Peyer's patch (tissue), 4 donors: ENCODE results near the gene MRPL37. TPM values are rescaled to one million over a fixed set of nuclear protein-coding genes. Genes with fewer than 3 reads are reported as not detected.

Source experiments
- DNase-seq, 3 donors: peaks; one replicate each; pipeline ENCODE4 v3.0.0-alpha.2; 2017 to 2019
- H3K27ac ChIP-seq, 4 donors: fragments of 200-600 bp; sonication (generic); one replicate each; pipeline ENCODE4 v1.5.1; 2016 to 2019
- H3K27me3 ChIP-seq, 2 donors: fragments of 200-600 bp; sonication (generic); one replicate each; pipeline ENCODE4 v1.5.1; 2019
- H3K36me3 ChIP-seq, 3 donors: fragments of 200-600 bp; sonication (generic); one replicate each; pipeline ENCODE4 v1.5.1; 2016 to 2019
- H3K4me1 ChIP-seq, 4 donors: fragments of 200-600 bp; sonication (generic); one replicate each; pipeline ENCODE4 v1.5.1; 2016 to 2019
- H3K4me3 ChIP-seq, 4 donors: fragments of 200-600 bp; sonication (generic); 1 replicate in 3 of 4; 2 replicates in 1 of 4; pipeline ENCODE4 v1.5.1; 2016 to 2019; ENCODE audit warnings: mild to moderate bottlenecking in 1 of 4
- H3K9me3 ChIP-seq, 4 donors: fragments of 200-600 bp; sonication (generic); one replicate each; pipeline ENCODE4 v1.5.1; 2016 to 2019; ENCODE audit warnings: mild to moderate bottlenecking in 1 of 4
- POLR2A ChIP-seq, 2 donors: fragments of 450-650 bp; IDR thresholded peaks; one replicate each; pipeline ENCODE4 v1.5.1; 2017; ENCODE audit warnings: antibody characterized with exemption in 2 of 2, mild to moderate bottlenecking in 2 of 2, moderate library complexity in 2 of 2
- total RNA-seq, 4 donors: library from RNA; depleted of rRNA; stranded (reverse); fragments of >200 nt; gene quantifications; one replicate each; pipeline ENCODE4 v1.1.0, GENCODE V29; 2016
- TF ChIP-seq, protein P1 (sequence below), 6 experiments: fragments of 450-650 bp in 4 of 6; fragments of 200-600 bp in 2 of 6; sonication (generic) in 1 of 6; IDR thresholded peaks; one replicate each; pipeline ENCODE4 v1.5.1; 2017 to 2019; ENCODE audit warnings: antibody characterized with exemption in 6 of 6, mild to moderate bottlenecking in 3 of 6, moderate library complexity in 1 of 6

MRPL37 gene
- total RNA-seq, 4 donors from 2014 or later = 52.8 to 58.3 (median 54.5) TPM

DNA sequence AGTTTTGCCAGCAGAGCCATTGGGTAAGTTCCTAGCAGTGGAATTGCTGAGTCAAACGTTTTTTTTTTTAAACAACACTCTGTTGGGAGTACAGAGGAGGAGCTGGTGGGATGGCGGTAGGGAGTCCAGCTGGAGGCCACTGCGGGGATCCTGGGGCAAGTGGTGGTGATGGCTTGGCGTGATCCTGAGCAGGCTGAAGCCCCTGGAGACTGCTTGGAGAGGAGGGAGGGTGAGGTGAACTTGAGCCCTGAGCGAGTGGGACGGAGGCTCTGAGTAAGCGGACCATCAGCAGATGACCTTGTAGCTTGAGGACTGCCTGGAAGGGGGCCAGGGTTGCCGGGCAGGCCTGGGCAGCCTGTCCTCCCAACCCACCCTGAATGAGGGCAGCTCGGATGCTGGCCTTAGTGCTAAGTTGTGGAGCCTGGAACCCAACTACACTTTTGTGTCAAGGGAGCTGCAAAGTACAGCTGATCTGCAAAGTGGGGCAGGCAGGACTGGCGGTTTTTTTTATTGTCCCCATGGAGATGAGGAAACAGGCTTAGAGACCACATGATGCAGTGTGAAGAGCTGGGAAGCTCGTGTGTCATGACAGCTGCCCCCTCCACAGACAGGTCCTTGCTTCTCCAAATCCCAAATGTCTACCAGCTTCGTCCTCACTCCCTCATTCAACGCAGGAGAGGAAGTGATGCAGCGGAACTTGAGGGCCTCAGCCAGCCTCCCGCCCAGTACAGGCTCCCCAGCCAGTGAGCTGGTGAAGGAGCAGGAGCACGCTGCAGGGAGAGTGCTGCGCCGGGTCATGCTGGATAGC, 20.2 kb downstream of the MRPL37 start:
- H3K9me3 ChIP-seq = no peaks in the 10 kb centered on the region
- peak overlapping the region in 3 of 4 donors; percentile 49 to 66 (median 59) for H3K27ac ChIP-seq
- no peak for DNase-seq

DNA sequence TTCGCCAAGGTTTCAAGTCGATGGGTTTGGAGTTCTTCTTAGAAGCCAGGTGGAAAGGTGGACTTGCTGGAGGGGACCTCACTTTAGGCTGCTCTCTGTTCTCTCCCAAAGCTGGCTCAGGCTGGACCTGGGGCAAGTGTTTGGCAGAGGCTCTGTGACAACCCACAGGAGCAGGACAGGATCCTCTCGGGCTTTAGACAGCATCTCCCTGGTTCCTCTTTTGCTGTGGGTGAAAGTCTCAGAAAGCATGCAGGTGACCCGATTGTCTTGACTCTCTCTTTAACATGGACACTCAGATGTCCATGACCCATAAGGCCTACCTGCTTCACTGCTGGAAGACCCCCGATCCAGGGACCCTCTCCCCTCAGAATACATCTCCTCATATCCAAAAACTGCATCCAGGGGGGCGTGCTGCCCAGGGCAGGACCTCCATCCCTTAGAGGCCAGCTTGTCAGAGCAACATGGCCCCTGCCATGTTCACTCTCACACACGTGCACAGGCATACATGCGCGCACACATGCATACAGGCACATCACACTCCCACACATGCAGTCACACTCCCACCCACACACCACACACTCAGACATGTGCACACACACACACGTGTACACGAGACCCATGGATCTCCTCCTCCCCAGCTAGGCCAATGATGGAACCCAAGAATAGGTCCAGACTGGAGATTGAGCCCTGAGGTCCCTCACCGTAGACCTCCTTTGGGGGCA, 21.3 kb downstream of the MRPL37 start:
- TF ChIP-seq POLR2A (IDR thresholded peaks at IDR 0.05) = no peak
- TF ChIP-seq, protein P1, sequence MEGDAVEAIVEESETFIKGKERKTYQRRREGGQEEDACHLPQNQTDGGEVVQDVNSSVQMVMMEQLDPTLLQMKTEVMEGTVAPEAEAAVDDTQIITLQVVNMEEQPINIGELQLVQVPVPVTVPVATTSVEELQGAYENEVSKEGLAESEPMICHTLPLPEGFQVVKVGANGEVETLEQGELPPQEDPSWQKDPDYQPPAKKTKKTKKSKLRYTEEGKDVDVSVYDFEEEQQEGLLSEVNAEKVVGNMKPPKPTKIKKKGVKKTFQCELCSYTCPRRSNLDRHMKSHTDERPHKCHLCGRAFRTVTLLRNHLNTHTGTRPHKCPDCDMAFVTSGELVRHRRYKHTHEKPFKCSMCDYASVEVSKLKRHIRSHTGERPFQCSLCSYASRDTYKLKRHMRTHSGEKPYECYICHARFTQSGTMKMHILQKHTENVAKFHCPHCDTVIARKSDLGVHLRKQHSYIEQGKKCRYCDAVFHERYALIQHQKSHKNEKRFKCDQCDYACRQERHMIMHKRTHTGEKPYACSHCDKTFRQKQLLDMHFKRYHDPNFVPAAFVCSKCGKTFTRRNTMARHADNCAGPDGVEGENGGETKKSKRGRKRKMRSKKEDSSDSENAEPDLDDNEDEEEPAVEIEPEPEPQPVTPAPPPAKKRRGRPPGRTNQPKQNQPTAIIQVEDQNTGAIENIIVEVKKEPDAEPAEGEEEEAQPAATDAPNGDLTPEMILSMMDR (IDR thresholded peaks at IDR 0.05) = no peak
- Histone ChIP-seq H3K36me3 (peaks cover 0 to 33% (median 0%) of the 10 kb centered on the region in 3 donors), H3K4me3 (no peak overlapping the region), H3K27me3 (no peaks in the 10 kb centered on the region), H3K4me1 (peaks cover 0 to 28% (median 6%) of the 10 kb centered on the region in 4 donors), H3K9me3 (no peaks in the 10 kb centered on the region), H3K27ac (peak overlapping the region in 1 of 4 donors; percentile 59)
- DNase-seq = no peak

More for the DNA sequence above, 20.2 kb downstream of the MRPL37 start:
- no peak overlapping the region for H3K4me3 ChIP-seq
- TF ChIP-seq, protein P1 (IDR thresholded peaks at IDR 0.05) = no peak
- no peak for TF ChIP-seq POLR2A (IDR thresholded peaks at IDR 0.05)
- no peaks in the 10 kb centered on the region for H3K27me3 ChIP-seq
- H3K4me1 ChIP-seq = peaks cover 0 to 28% (median 6%) of the 10 kb centered on the region in 4 donors
- peaks cover 0 to 38% (median 0%) of the 10 kb centered on the region in 3 donors for H3K36me3 ChIP-seq

DNA sequence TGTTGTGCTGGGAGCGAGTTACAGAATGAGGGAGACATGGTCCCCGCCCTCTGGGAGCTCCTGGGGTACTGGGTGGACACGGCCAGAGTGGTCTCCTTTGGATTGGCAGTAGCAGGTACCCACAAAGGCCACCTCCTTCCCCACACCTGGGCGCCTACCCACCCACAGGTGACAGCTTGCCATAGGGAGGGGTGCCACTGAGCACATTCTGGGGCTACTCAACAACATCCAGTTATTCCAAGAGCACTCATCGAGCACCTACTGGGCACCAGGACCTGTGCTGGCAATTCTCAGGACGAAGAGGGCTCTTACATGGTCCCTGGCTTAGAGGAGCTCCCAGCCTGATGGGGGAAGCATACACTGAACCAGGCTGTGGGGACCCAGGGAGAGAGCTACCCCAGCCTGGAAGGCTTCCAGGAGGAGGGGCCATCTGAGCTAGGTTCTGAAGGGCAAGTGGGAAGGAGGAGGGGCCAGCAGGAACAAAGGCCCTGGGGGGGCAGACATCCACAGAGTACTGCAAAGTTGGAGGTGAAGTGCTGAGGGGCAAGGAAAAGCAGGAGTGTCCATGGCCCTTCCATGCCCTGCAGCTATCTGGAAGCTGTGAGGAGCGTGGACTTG, 22.0 kb downstream of the MRPL37 start:
- Histone ChIP-seq H3K9me3 (no peaks in the 10 kb centered on the region), H3K27ac (no peak overlapping the region), H3K4me1 (peaks cover 0 to 28% (median 6%) of the 10 kb centered on the region in 4 donors), H3K36me3 (peaks cover 0 to 26% (median 0%) of the 10 kb centered on the region in 3 donors), H3K4me3 (no peak overlapping the region), H3K27me3 (no peaks in the 10 kb centered on the region)
- no peak for DNase-seq
- TF ChIP-seq, protein P1 (IDR thresholded peaks at IDR 0.05) = no peak
- TF ChIP-seq POLR2A (IDR thresholded peaks at IDR 0.05) = no peak

DNA sequence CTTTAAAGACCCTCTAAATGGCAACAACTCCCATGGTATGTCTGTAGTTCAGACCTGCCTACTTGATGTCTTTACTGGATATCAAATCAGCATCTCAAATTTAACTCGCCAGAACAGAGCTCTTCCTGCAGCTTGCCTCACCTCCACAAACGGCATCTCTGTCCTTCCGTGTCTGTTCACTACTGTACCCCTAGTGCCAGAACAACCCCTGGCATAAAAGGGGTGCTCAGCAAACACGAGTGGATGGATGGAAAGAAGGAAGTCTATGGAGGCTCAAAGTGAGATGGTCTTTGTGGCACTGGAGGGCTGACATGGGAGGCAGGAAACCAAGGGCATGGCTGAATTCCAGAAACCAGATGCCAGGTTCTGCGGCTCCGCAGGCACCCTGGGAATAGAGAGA, 22.7 kb downstream of the MRPL37 start:
- H3K4me1 ChIP-seq = peaks cover 0 to 28% (median 6%) of the 10 kb centered on the region in 4 donors
- TF ChIP-seq, protein P1 (IDR thresholded peaks at IDR 0.05) = no peak
- TF ChIP-seq POLR2A (IDR thresholded peaks at IDR 0.05) = no peak

DNA sequence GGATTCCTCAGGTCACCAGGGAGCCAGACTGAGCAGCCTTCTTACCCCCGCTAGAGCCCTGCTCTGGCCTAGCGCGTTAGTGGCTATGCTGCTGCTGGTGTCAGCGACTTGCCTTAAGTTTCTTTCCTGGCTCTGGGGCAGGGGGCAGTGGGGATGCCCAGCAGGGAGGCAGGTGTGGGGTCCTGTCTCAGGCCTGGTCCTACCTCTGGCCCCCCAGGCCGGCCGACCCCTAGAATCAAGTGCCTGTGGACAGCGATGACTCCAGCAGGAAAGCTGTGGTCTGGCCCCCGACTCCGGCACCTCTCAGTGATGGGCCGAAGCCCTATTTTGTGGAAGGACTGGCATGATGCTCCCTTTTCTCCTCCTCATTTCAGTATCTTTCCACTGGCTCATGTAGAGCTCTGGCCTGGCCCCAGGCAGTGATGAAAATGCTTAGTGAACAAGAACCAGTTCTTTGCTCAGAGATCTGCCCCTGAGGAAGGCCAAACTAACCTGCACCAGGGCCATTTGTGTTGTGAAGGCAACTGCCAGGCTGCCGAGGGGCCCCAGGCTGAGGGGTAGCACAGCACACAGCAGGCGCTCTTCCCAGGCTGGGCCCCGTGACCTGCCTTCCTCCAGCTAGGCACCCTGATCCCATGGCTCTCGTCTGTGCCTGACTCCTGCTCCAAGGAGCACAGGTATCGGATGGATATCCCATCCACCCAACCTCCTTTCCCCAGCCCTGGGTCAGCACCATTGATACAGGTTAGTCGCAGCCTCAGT, 23.7 kb downstream of the MRPL37 start:
- peaks cover 0 to 22% (median 6%) of the 10 kb centered on the region in 4 donors for H3K4me1 ChIP-seq
- H3K9me3 ChIP-seq = no peaks in the 10 kb centered on the region
- H3K36me3 ChIP-seq = peaks cover 0 to 17% (median 0%) of the 10 kb centered on the region in 3 donors
- H3K27ac ChIP-seq = no peak overlapping the region
- no peaks in the 10 kb centered on the region for H3K27me3 ChIP-seq
- DNase-seq = no peak
- H3K4me3 ChIP-seq = no peak overlapping the region
- TF ChIP-seq POLR2A (IDR thresholded peaks at IDR 0.05) = no peak
- TF ChIP-seq, protein P1 (IDR thresholded peaks at IDR 0.05) = no peak

More for the DNA sequence above, 22.7 kb downstream of the MRPL37 start:
- Histone ChIP-seq H3K27me3 (no peaks in the 10 kb centered on the region), H3K4me3 (no peak overlapping the region), H3K9me3 (no peaks in the 10 kb centered on the region), H3K36me3 (peaks cover 0 to 19% (median 0%) of the 10 kb centered on the region in 3 donors), H3K27ac (no peak overlapping the region)
- DNase-seq = no peak
